ENCODE results near the gene CLDN24.

The CLDN24 gene

GRCh38 chr4:183333983-183334382 lies 11.8 kb upstream of the CLDN24 start:
- no peak overlapping the region for H3K27ac ChIP-seq (replicated peaks)
- DNase-seq (ENCODE audit: low read depth in 1 of 2, low spot score in 1 of 2): no peak
- H3K4me3 ChIP-seq (replicated peaks; ENCODE audit: insufficient read depth, low read length): no peak overlapping the region
- H3K27me3 ChIP-seq (ENCODE audit: insufficient read depth, poor library complexity, severe bottlenecking): no peaks in the 10 kb centered on the region
- no peak for TF ChIP-seq CTCF (IDR thresholded peaks at IDR 0.05; ENCODE audit: insufficient read depth, low read length)
- no peak for TF ChIP-seq REST (IDR thresholded peaks at IDR 0.05; ENCODE audit: insufficient replicate concordance, low read depth)
- no peak for TF ChIP-seq POLR2AphosphoS5 (IDR thresholded peaks at IDR 0.05; ENCODE audit: low read depth)
- TF ChIP-seq GABPA (IDR thresholded peaks at IDR 0.05; ENCODE audit: low read depth): no peak
- no peak for TF ChIP-seq SPI1 (IDR thresholded peaks at IDR 0.05; ENCODE audit: borderline replicate concordance, low read depth)

GRCh38 chr4:183333202-183333601 lies 11.0 kb upstream of the CLDN24 start:
- no peaks in the 10 kb centered on the region for H3K27me3 ChIP-seq (ENCODE audit: insufficient read depth, poor library complexity, severe bottlenecking)
- TF ChIP-seq POLR2AphosphoS5 (IDR thresholded peaks at IDR 0.05; ENCODE audit: low read depth) (no peak), SPI1 (IDR thresholded peaks at IDR 0.05; ENCODE audit: borderline replicate concordance, low read depth) (no peak), REST (IDR thresholded peaks at IDR 0.05; ENCODE audit: insufficient replicate concordance, low read depth) (no peak), GABPA (IDR thresholded peaks at IDR 0.05; ENCODE audit: low read depth) (no peak), CTCF (IDR thresholded peaks at IDR 0.05; ENCODE audit: insufficient read depth, low read length) (no peak)
- H3K4me3 ChIP-seq (replicated peaks; ENCODE audit: insufficient read depth, low read length): no peak overlapping the region
- H3K27ac ChIP-seq (replicated peaks): no peak overlapping the region
- DNase-seq (ENCODE audit: low read depth in 1 of 2, low spot score in 1 of 2): no peak

GRCh38 chr4:183332447-183332846 lies 10.2 kb upstream of the CLDN24 start:
- TF ChIP-seq POLR2AphosphoS5 (IDR thresholded peaks at IDR 0.05; ENCODE audit: low read depth): no peak
- TF ChIP-seq CTCF (IDR thresholded peaks at IDR 0.05; ENCODE audit: insufficient read depth, low read length): no peak
- no peak for TF ChIP-seq SPI1 (IDR thresholded peaks at IDR 0.05; ENCODE audit: borderline replicate concordance, low read depth)
- no peak for TF ChIP-seq GABPA (IDR thresholded peaks at IDR 0.05; ENCODE audit: low read depth)
- no peak for TF ChIP-seq REST (IDR thresholded peaks at IDR 0.05; ENCODE audit: insufficient replicate concordance, low read depth)
- Histone ChIP-seq H3K27me3 (ENCODE audit: insufficient read depth, poor library complexity, severe bottlenecking) (no peaks in the 10 kb centered on the region), H3K4me3 (replicated peaks; ENCODE audit: insufficient read depth, low read length) (no peak overlapping the region), H3K27ac (replicated peaks) (no peak overlapping the region)
- no peak for DNase-seq (ENCODE audit: low read depth in 1 of 2, low spot score in 1 of 2)
